HG03354 (cell line): ENCODE measurements around the gene KRTAP5-1.

Experiments
- ATAC-seq: cut with Tn5 transposase; IDR thresholded peaks from one replicate; pipeline ENCODE4 v1.9.1; 2021; ENCODE audit warnings: mild to moderate bottlenecking; ENCODE audit not compliant: unreplicated experiment, poor library complexity, severe bottlenecking

The KRTAP5-1 gene

GRCh38 chr11:1547467-1548098, 37.5 kb downstream of the KRTAP5-1 start:
- ATAC-seq, result no peak

- ATAC-seq, result no peak
Observed at GRCh38 chr11:1546536-1547466, 38.3 kb downstream of the KRTAP5-1 start.

GRCh38 chr11:1546077-1546535, 39.0 kb downstream of the KRTAP5-1 start:
- ATAC-seq, result no peak

GRCh38 chr11:1545432-1545831, 39.7 kb downstream of the KRTAP5-1 start:
- ATAC-seq, result no peak

- ATAC-seq, result no peak
Observed at GRCh38 chr11:1544536-1544935, 40.5 kb downstream of the KRTAP5-1 start.

- no peak for ATAC-seq
Observed at GRCh38 chr11:1543606-1544263, 41.3 kb downstream of the KRTAP5-1 start.

GRCh38 chr11:1542267-1542666, 42.8 kb downstream of the KRTAP5-1 start:
- ATAC-seq, result no peak

- ATAC-seq, result no peak
Observed at GRCh38 chr11:1541474-1542204, 43.4 kb downstream of the KRTAP5-1 start.

- no peak for ATAC-seq
Observed at GRCh38 chr11:1540074-1540473, 45.0 kb downstream of the KRTAP5-1 start.

- no peak for ATAC-seq
Observed at GRCh38 chr11:1538153-1538552, 46.9 kb downstream of the KRTAP5-1 start.

- no peak for ATAC-seq
Observed at GRCh38 chr11:1536065-1536843, 48.8 kb downstream of the KRTAP5-1 start.

- no peak for ATAC-seq
Observed at GRCh38 chr11:1534682-1535081, 50.4 kb downstream of the KRTAP5-1 start.
